Liver (tissue), 9 donors: Measurements from ENCODE around the gene RRM2. TPM values are rescaled to one million over a fixed set of nuclear protein-coding genes. Genes with fewer than 3 reads are reported as not detected.

Experiments used
- DNase-seq: peaks from one replicate; pipeline ENCODE4 v3.0.0-alpha.2; 2017; ENCODE audit warnings: low spot score
- H3K27ac ChIP-seq, 2 donors: one replicate each; pipeline ENCODE4 v1.7.0; 2013; ENCODE audit warnings: inconsistent platforms in 2 of 2, low read length in 2 of 2, control low read depth in 1 of 2, low read depth in 1 of 2, mild to moderate bottlenecking in 1 of 2
- H3K27me3 ChIP-seq, 4 donors: one replicate each; pipeline versions ENCODE4 v1.6.1 to v1.7.0; 2013; ENCODE audit warnings: low read length in 3 of 4, inconsistent platforms in 1 of 4, mild to moderate bottlenecking in 1 of 4, moderate library complexity in 1 of 4; ENCODE audit not compliant: control insufficient read depth in 4 of 4, insufficient read depth in 4 of 4
- H3K36me3 ChIP-seq, 4 donors: one replicate each; pipeline versions ENCODE4 v1.6.1 to v1.7.0; 2013; ENCODE audit warnings: low read length in 3 of 4, mild to moderate bottlenecking in 3 of 4, low read depth in 1 of 4, moderate library complexity in 1 of 4; ENCODE audit not compliant: control insufficient read depth in 4 of 4, insufficient read depth in 3 of 4
- H3K4me1 ChIP-seq, 4 donors: one replicate each; pipeline versions ENCODE4 v1.6.1 to v1.7.0; 2013; ENCODE audit warnings: low read length in 3 of 4, mild to moderate bottlenecking in 3 of 4, moderate library complexity in 1 of 4; ENCODE audit not compliant: control insufficient read depth in 4 of 4, insufficient read depth in 4 of 4
- H3K4me3 ChIP-seq, 3 donors: one replicate each; pipeline versions ENCODE4 v1.6.1 to v1.7.0; 2013; ENCODE audit warnings: low read length in 3 of 3, control low read depth in 1 of 3, low read depth in 1 of 3, mild to moderate bottlenecking in 1 of 3
- H3K9ac ChIP-seq, 2 donors: one replicate each; pipeline ENCODE4 v1.7.0; 2013; ENCODE audit warnings: low read length in 2 of 2, mild to moderate bottlenecking in 2 of 2, moderate library complexity in 2 of 2, control low read depth in 1 of 2, low read depth in 1 of 2
- H3K9me3 ChIP-seq, 4 donors: one replicate each; pipeline versions ENCODE4 v1.6.1 to v1.7.0; 2013; ENCODE audit warnings: low read length in 3 of 4; ENCODE audit not compliant: control insufficient read depth in 4 of 4
- ATF3 ChIP-seq: IDR thresholded peaks from 2 replicates; pipeline ENCODE4 v1.6.1; 2016; ENCODE audit warnings: antibody characterized with exemption
- CTCF ChIP-seq: fragments of 150-350 bp; IDR thresholded peaks from 2 replicates; pipeline ENCODE4 v1.5.1; 2017; ENCODE audit warnings: improper control_type of control experiment, low read depth, low read length; ENCODE audit not compliant: missing input control
- EGR1 ChIP-seq, 2 donors: IDR thresholded peaks; 2 replicates each; pipeline ENCODE4 v1.6.1; 2016 to 2018; ENCODE audit warnings: antibody characterized with exemption in 2 of 2, low read depth in 2 of 2
- FOXA1 ChIP-seq: IDR thresholded peaks from 2 replicates; pipeline ENCODE4 v1.6.1; 2016; ENCODE audit warnings: antibody characterized with exemption
- FOXA2 ChIP-seq: IDR thresholded peaks from 2 replicates; pipeline ENCODE4 v1.6.1; 2016; ENCODE audit warnings: antibody characterized with exemption
- GABPA ChIP-seq, 2 donors: IDR thresholded peaks in 1 of 2; conservative IDR thresholded peaks in 1 of 2; 2 replicates each; pipeline ENCODE4 v1.6.1; 2016; ENCODE audit warnings: antibody characterized with exemption in 2 of 2, mild to moderate bottlenecking in 1 of 2, moderate library complexity in 1 of 2
- HNF4G ChIP-seq: IDR thresholded peaks from 2 replicates; pipeline ENCODE4 v1.6.1; 2016; ENCODE audit warnings: antibody characterized with exemption
- JUND ChIP-seq, 2 donors: IDR thresholded peaks; 2 replicates each; pipeline ENCODE4 v1.6.1; 2016; ENCODE audit warnings: antibody characterized with exemption in 2 of 2
- MAX ChIP-seq: IDR thresholded peaks from 2 replicates; pipeline ENCODE4 v1.6.1; 2016; ENCODE audit warnings: antibody characterized with exemption
- NR2F2 ChIP-seq: IDR thresholded peaks from 2 replicates; pipeline ENCODE4 v1.6.1; 2016; ENCODE audit warnings: antibody characterized with exemption
- RAD21 ChIP-seq, 2 donors: IDR thresholded peaks; 2 replicates each; pipeline ENCODE4 v1.6.1; 2016; ENCODE audit warnings: antibody characterized with exemption in 2 of 2, mild to moderate bottlenecking in 2 of 2
- REST ChIP-seq: IDR thresholded peaks from 2 replicates; pipeline ENCODE4 v1.6.1; 2016; ENCODE audit warnings: antibody characterized with exemption, mild to moderate bottlenecking
- RXRA ChIP-seq, 2 donors: IDR thresholded peaks; 2 replicates each; pipeline ENCODE4 v1.6.1; 2017 to 2018; ENCODE audit warnings: antibody characterized with exemption in 2 of 2, mild to moderate bottlenecking in 1 of 2
- SP1 ChIP-seq: IDR thresholded peaks from 2 replicates; pipeline ENCODE4 v1.6.1; 2018; ENCODE audit warnings: antibody characterized with exemption, mild to moderate bottlenecking
- TAF1 ChIP-seq: conservative IDR thresholded peaks from 2 replicates; pipeline ENCODE4 v1.6.1; 2016; ENCODE audit warnings: antibody characterized with exemption, mild to moderate bottlenecking
- YY1 ChIP-seq: IDR thresholded peaks from 2 replicates; pipeline ENCODE4 v1.6.1; 2016; ENCODE audit warnings: antibody characterized with exemption, mild to moderate bottlenecking
- ZBTB33 ChIP-seq: IDR thresholded peaks from 2 replicates; pipeline ENCODE4 v1.6.1; 2016; ENCODE audit warnings: antibody characterized with exemption
- whole genome bisulfite sequencing: extraction: QIAGEN DNeasy Blood & Tissue Kit; methylation state at CpG from one replicate; pipeline ENCODE4 v1.1.7; 2013; 5-methylcytosine and 5-hydroxymethylcytosine counted together
- polyA plus RNA-seq, 2 donors: library from polyadenylated mRNA; stranded (reverse) in 1 of 2; unstranded in 1 of 2; fragments of 200-250 nt in 1 of 2; fragments of >200 nt in 1 of 2; fragmentation: Nextera tagmentation in 1 of 2; extraction: Ambion mirVana in 1 of 2; gene quantifications; one replicate each; pipeline versions ENCODE4 v1.2.1 to v1.2.3, GENCODE V29; 2013 to 2015
- total RNA-seq, 2 donors: library from RNA; depleted of rRNA; stranded (reverse); fragments of >200 nt; gene quantifications; one replicate each; pipeline ENCODE4 v1.2.3, GENCODE V29; 2014
- donor health status: healthy.
- donor health status: healthy.
- donor health status: healthy.
- donor health status: healthy.
- donor health status: healthy.

Gene RRM2
- total and polyA plus RNA-seq, 4 donors = 3.9 to 124 (median 18.5) TPM

- TF ChIP-seq RAD21 (IDR thresholded peaks at IDR 0.05) (no peak), MAX (no peak), EGR1 (IDR thresholded peaks at IDR 0.05; ENCODE audit: low read depth in 2 of 2) (no peak), FOXA1 (no peak), YY1 (no peak), GABPA (IDR thresholded peaks at IDR 0.05 in 1 of 2, conservative IDR thresholded peaks at IDR 0.05 in 1 of 2) (no peak)
These were observed 25.9 kb upstream of the RRM2 start (continued) for GRCh38 chr2:10096641-10097040.

GRCh38 chr2:10097352-10098148 is 25.0 kb upstream of the RRM2 start:
- Histone ChIP-seq H3K36me3 (no peaks in the 10 kb centered on the region), H3K4me1 (peaks cover 0 to 2% (median 0%) of the 10 kb centered on the region in 4 donors), H3K27ac (no peak overlapping the region), H3K9ac (no peak overlapping the region), H3K4me3 (no peak overlapping the region), H3K9me3 (no peaks in the 10 kb centered on the region), H3K27me3 (peaks cover 0 to 2% (median 1%) of the 10 kb centered on the region in 4 donors)
- no peak for TF ChIP-seq MAX
- no peak for TF ChIP-seq FOXA2
- TF ChIP-seq RAD21 (IDR thresholded peaks at IDR 0.05) = peak; percentile 89 to 94
- no peak for TF ChIP-seq YY1
- no peak for TF ChIP-seq NR2F2
- TF ChIP-seq CTCF = peak; percentile 81
- no peak for TF ChIP-seq ZBTB33
- TF ChIP-seq FOXA1 = no peak
- DNase-seq = peak; percentile 60
- 33% methylated on average over 16 of the region's 16 CpGs for WGBS

- Histone ChIP-seq H3K4me3 (no peak overlapping the region), H3K9ac (no peak overlapping the region), H3K27ac (no peak overlapping the region), H3K27me3 (no peaks in the 10 kb centered on the region), H3K36me3 (no peaks in the 10 kb centered on the region), H3K9me3 (peaks cover 0 to 1% (median 0%) of the 10 kb centered on the region in 4 donors), H3K4me1 (peaks cover 0 to 2% (median 0%) of the 10 kb centered on the region in 4 donors)
- 77% methylated on average over 7 of the region's 7 CpGs for WGBS
- no peak for DNase-seq
- no peak for TF ChIP-seq EGR1 (IDR thresholded peaks at IDR 0.05; ENCODE audit: low read depth in 2 of 2)
- TF ChIP-seq ATF3 = no peak
- TF ChIP-seq TAF1 = no peak
- TF ChIP-seq YY1 = no peak
- no peak for TF ChIP-seq SP1
- TF ChIP-seq GABPA (IDR thresholded peaks at IDR 0.05 in 1 of 2, conservative IDR thresholded peaks at IDR 0.05 in 1 of 2) = no peak
- TF ChIP-seq JUND (IDR thresholded peaks at IDR 0.05) = no peak
- TF ChIP-seq ZBTB33 = no peak
- no peak for TF ChIP-seq FOXA1
- no peak for TF ChIP-seq HNF4G
- no peak for TF ChIP-seq MAX
- TF ChIP-seq RAD21 (IDR thresholded peaks at IDR 0.05) = no peak
- no peak for TF ChIP-seq REST
- TF ChIP-seq NR2F2 = no peak
- TF ChIP-seq RXRA (IDR thresholded peaks at IDR 0.05) = no peak
These were observed 21.0 kb upstream of the RRM2 start for GRCh38 chr2:10101491-10101890.
